ENCODE measurements around the gene CRYBB3.

CRYBB3 gene

GRCh38 chr22:25199731-25200520 is at the start of gene CRYBB3:
CRYBB3 (plus strand) TSS chr22:25199858; CDS start chr22:25201397, 1,539 bp downstream.
- DNase-seq, result no peak

DNA sequence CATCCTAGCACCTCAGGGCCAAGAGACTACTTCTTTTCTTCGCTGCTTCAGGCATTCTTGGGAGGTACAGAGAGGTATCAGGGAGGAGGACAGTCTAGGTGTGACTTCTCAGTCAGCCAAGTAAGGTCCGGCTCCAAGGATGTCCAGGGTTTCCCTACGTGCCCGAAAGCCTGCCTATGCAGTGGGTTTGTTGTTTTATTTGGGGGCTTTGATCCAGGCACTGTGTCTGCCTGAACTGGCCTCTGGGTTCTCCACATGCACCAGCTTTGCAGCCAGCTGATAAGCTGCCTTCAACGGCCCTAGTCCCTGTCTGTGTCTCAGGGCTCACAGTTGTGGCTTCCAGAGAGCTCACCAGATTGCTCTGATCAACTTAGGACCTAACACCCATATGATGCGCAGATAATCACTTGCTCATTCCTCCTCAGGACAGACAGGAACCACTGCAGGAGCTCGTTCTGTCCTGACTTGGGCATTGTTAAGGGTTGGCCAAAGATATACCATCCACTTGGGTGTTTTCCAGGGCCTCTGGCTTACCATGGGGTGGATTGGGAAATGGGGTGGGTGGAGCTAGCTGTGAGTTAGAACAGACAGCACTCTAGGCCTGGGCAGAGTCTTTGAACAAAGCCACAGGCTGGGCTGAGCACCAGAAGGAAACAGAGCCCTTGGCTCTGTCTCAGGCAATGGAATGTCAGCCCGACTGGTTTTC is 45.5 kb upstream of the CRYBB3 start:
- DNase-seq, result no peak

DNA sequence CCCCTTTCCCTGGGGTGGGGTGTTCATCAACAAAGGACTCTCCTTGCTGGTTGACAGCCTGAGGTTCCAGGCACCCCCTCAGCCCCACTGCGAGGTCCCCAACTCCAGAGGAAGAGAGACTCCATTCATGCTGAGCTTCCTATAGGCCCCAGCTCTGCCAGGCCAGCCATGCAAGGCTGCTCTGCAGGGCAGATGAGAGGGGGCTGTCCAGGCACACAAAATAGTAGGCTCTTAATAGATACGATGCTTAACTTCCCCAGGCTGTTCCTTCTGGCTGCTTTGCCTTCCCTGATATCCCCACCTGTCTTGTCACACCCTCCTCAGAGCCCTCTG is 45.0 kb upstream of the CRYBB3 start:
- DNase-seq, result no peak

GRCh38 chr22:25156736-25157135 is 42.9 kb upstream of the CRYBB3 start:
- no peak for DNase-seq

- DNase-seq, result no peak
These were observed 40.6 kb upstream of the CRYBB3 start for GRCh38 chr22:25159028-25159427.

- DNase-seq, result no peak
These were observed 39.3 kb upstream of the CRYBB3 start for GRCh38 chr22:25160120-25160996.

DNA sequence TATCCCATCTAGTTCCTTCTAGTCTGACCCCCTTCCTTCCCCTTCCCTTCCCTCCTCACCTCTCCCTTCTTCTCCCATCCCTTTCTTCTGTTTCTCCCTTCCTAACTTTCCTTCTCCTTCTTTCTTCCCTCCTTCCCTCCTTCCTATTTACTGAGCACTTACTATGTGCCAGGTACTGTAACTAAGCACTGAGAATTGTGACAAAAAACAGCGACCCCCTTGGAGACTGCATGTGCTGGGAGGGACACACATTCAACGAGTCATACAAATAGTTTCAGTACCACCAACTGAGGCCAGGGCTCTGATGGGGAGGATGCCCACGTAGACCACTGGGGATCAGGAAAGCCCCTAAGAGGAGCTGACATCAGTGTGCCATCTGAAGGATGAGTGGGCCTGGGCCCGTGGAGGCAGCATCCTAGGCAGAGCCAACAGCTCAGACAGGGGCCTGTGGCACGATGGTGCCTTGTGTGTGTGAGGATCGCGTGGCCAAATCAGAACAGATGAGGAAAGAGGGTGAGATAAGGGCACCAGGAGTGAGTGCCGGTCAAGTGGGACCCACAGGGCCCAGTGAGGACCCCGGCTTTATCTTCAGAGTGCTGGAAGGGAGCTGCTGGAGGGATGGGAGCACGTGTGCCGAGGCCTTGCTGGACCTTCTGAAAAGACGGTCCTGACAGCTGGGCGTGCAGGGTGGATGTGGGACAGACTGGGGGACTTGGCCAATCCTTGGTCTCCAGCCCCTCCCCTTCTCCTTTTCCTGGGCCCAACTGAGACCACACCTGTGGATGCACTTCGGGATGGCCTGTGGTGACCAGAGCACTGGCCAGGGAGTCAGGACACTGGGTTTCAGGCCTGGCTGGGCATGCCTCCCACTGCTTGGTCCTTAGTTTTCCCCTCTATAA is 38.4 kb upstream of the CRYBB3 start:
- DNase-seq, result no peak

DNA sequence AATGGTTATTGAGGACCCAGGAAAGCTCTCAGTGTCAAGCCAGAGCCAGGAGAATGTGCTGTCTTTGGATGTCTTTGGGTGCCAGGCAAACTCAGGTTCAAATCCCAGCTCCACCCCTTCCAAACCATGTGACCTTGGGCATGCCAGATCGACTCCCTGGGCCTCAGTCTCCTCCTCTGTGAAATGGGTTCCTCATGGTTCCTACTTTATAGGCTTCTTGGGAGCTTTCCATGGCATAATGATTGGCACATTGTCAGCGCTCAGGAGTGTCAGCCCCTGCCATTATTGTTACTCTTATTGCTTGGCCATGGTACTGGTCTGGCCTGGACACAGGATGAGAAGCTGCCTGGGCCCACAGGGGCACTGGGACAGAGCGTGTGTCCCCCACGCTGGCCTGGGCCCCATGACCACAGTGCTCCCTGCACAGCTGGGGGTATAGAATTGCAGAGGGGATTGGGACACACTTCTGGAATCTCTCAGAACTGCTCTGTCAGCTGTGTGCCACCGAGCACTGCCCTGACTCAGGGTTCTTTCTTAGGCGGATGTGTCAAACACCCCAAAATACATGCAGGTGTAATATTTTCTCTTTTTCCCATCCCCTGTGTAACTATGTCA is 37.6 kb upstream of the CRYBB3 start:
- DNase-seq, result no peak

DNA sequence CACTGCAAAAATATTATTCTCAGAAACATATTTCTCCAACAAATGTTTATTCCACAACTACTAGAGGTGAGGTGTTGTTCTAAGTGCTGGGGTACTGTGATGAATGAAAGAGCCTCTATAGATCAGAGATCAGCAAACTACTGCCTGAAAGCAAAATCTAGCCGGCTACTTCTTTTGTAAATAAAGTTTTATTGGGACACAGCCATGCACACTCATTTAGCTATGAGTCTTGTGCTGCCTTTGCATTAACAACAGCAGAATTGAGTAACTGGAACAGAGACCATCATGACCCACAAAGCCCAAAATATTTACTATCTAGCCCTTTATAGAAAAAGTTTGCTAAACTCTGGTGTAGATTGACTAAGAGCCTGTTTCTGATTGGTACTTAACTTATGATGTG is 37.1 kb upstream of the CRYBB3 start:
- no peak for DNase-seq

- DNase-seq, result no peak
These were observed 33.9 kb upstream of the CRYBB3 start for GRCh38 chr22:25165785-25166184.

DNA sequence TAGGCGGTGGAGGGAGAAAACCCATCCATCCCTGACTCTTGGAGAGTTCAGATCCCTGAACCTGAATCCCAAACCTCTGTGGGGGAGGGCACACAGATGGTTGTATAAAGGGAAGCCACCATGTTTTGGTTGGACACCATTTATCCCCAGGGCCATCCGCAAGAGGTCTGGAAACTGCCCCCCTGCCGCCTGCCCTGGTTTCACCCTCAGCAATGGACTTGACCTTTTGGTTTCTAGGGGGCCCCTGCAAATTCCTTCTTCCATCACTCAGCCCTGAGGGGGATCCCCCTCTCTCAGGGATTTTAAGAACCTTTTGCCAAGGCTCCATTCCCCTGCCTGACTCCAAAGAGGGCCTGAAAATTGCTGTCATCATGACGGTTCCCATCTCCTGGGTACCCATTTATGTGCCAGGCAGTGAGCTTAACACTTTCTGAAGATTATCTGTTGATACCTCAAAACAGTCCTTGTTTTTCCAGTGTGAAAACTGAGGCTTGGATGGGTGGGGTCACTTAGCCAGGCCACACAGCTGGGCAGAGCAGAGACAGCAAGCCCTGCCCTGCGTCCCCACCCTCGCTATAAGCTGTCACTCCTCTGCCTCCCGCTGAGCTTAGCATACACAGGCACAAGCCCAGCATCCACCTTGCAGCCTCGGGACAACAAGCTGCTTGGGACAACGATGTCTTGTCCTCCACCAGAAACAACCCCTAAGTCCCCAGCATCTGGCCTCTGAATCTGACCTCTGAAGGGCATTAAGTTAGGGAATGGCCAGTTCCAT is 33.2 kb upstream of the CRYBB3 start:
- no peak for DNase-seq

- no peak for DNase-seq
These were observed 32.6 kb upstream of the CRYBB3 start for GRCh38 chr22:25167082-25167481.

- DNase-seq, result no peak
These were observed 31.6 kb upstream of the CRYBB3 start for GRCh38 chr22:25167834-25168601.

DNA sequence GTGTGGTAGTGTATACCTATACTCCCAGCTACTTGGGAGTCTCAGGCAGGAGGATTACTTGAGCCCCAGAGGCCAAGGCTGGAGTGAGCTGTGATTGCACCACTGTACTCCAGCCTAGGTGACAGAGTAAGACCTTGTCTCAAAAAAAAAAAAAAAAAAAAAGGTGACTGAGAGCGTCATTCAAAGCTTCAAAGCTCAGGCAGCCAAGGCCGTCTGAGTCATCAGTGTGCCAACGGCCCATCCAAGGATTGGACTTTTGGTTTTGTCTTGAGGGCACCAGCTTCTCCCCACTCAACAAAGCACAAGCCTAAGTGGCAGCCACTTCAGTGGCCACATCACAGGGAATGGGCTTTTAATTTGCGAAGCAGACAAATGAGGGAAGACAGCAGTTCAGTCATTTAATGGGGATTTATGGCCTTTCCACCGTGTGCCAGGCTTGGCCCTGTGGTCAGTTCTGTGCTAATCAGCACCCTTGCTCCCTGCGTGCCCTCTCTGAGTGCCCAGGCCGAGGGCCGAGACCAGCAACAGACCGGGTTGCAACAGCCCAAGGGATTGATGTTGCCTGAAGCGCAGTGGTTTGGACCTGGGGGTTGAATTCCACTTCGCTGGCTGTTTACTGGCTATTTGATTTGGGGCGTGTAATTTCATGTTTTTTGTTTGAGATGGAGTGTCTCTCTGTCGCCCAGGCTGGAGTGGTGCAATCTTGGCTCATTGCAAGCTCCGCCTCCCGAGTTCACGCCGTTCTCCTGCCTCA is 30.2 kb upstream of the CRYBB3 start:
- no peak for DNase-seq

GRCh38 chr22:25170426-25170980 is 29.2 kb upstream of the CRYBB3 start:
- DNase-seq, result no peak

GRCh38 chr22:25172153-25172552 is 27.5 kb upstream of the CRYBB3 start:
- DNase-seq, result peak; percentile 33 to 34

- DNase-seq, result no peak
These were observed 25.3 kb upstream of the CRYBB3 start for GRCh38 chr22:25174156-25174887.

- no peak for DNase-seq
These were observed 24.7 kb upstream of the CRYBB3 start for GRCh38 chr22:25174888-25175411.

Measured in stimulated activated CD4-positive, alpha-beta T cell treated with anti-CD3 and anti-CD28 coated beads, Interleukin-2, amount 100 ng/mL, for 24 hours (primary cell).